ENCODE data around the gene DDR2. TPM values are rescaled to one million over a fixed set of nuclear protein-coding genes. Genes with fewer than 3 reads are reported as not detected.
"Not testable (repeated sequence)": the region's sequence is repeated elsewhere in the genome, so short reads cannot be mapped to it uniquely, and the experiment has no call there.

DDR2 gene
- total and polyA plus RNA-seq, 2 donors: 2.1 to 2.4 TPM

- not testable (repeated sequence) for H3K9me3 ChIP-seq (ENCODE audit: control insufficient read depth in 2 of 2, insufficient read depth in 1 of 2, low read length in 1 of 2); H3K4me3 ChIP-seq (ENCODE audit: low read length in 2 of 2); H3K36me3 ChIP-seq (ENCODE audit: control insufficient read depth in 2 of 2, insufficient read depth in 2 of 2, low read length in 1 of 2); H3K4me1 ChIP-seq (ENCODE audit: control insufficient read depth in 2 of 2, insufficient read depth in 2 of 2, low read length in 2 of 2); H3K27ac ChIP-seq (ENCODE audit: low read depth in 1 of 2, low read length in 1 of 2); H3K27me3 ChIP-seq (ENCODE audit: control insufficient read depth in 2 of 2, insufficient read depth in 1 of 2, low read length in 1 of 2); DNase-seq (ENCODE audit: low read depth in 6 of 9, low spot score in 9 of 9)
- 97% methylated on average over 14 of the region's 14 CpGs for WGBS
Measured at GRCh38 chr1:162746264-162746942, 114.1 kb downstream of the DDR2 start.

GRCh38 chr1:162753001-162753658 is 120.9 kb downstream of the DDR2 start:
- Histone ChIP-seq H3K36me3 (ENCODE audit: control insufficient read depth in 2 of 2, insufficient read depth in 2 of 2, low read length in 1 of 2) (no peaks in the 10 kb centered on the region), H3K27me3 (ENCODE audit: control insufficient read depth in 2 of 2, insufficient read depth in 1 of 2, low read length in 1 of 2) (no peaks in the 10 kb centered on the region), H3K4me3 (ENCODE audit: low read length in 2 of 2) (no peak overlapping the region), H3K27ac (ENCODE audit: low read depth in 1 of 2, low read length in 1 of 2) (no peak overlapping the region), H3K4me1 (ENCODE audit: control insufficient read depth in 2 of 2, insufficient read depth in 2 of 2, low read length in 2 of 2) (no peaks in the 10 kb centered on the region), H3K9me3 (ENCODE audit: control insufficient read depth in 2 of 2, insufficient read depth in 1 of 2, low read length in 1 of 2) (no peaks in the 10 kb centered on the region)
- 100% methylated on average over 1 of the region's 1 CpG for WGBS
- DNase-seq (ENCODE audit: low read depth in 6 of 9, low spot score in 9 of 9): no peak

GRCh38 chr1:162753998-162754585 is 121.8 kb downstream of the DDR2 start:
- Histone ChIP-seq H3K9me3 (ENCODE audit: control insufficient read depth in 2 of 2, insufficient read depth in 1 of 2, low read length in 1 of 2) (no peaks in the 10 kb centered on the region), H3K4me1 (ENCODE audit: control insufficient read depth in 2 of 2, insufficient read depth in 2 of 2, low read length in 2 of 2) (no peaks in the 10 kb centered on the region), H3K27me3 (ENCODE audit: control insufficient read depth in 2 of 2, insufficient read depth in 1 of 2, low read length in 1 of 2) (no peaks in the 10 kb centered on the region), H3K36me3 (ENCODE audit: control insufficient read depth in 2 of 2, insufficient read depth in 2 of 2, low read length in 1 of 2) (no peaks in the 10 kb centered on the region), H3K27ac (ENCODE audit: low read depth in 1 of 2, low read length in 1 of 2) (no peak overlapping the region), H3K4me3 (ENCODE audit: low read length in 2 of 2) (no peak overlapping the region)
- 87% methylated on average over 1 of the region's 1 CpG for WGBS
- no peak for DNase-seq (ENCODE audit: low read depth in 6 of 9, low spot score in 9 of 9)

- H3K27ac ChIP-seq (ENCODE audit: low read depth in 1 of 2, low read length in 1 of 2): no peak overlapping the region
- H3K36me3 ChIP-seq (ENCODE audit: control insufficient read depth in 2 of 2, insufficient read depth in 2 of 2, low read length in 1 of 2): no peaks in the 10 kb centered on the region
- no peak overlapping the region for H3K4me3 ChIP-seq (ENCODE audit: low read length in 2 of 2)
- no peaks in the 10 kb centered on the region for H3K4me1 ChIP-seq (ENCODE audit: control insufficient read depth in 2 of 2, insufficient read depth in 2 of 2, low read length in 2 of 2)
- no peaks in the 10 kb centered on the region for H3K27me3 ChIP-seq (ENCODE audit: control insufficient read depth in 2 of 2, insufficient read depth in 1 of 2, low read length in 1 of 2)
- no peaks in the 10 kb centered on the region for H3K9me3 ChIP-seq (ENCODE audit: control insufficient read depth in 2 of 2, insufficient read depth in 1 of 2, low read length in 1 of 2)
- WGBS: 97% methylated on average over 3 of the region's 3 CpGs
- no peak for DNase-seq (ENCODE audit: low read depth in 6 of 9, low spot score in 9 of 9)
Measured at GRCh38 chr1:162755306-162755705, 123.0 kb downstream of the DDR2 start.

GRCh38 chr1:162756523-162756922 is 124.3 kb downstream of the DDR2 start:
- Histone ChIP-seq H3K4me1 (ENCODE audit: control insufficient read depth in 2 of 2, insufficient read depth in 2 of 2, low read length in 2 of 2) (no peaks in the 10 kb centered on the region), H3K36me3 (ENCODE audit: control insufficient read depth in 2 of 2, insufficient read depth in 2 of 2, low read length in 1 of 2) (no peaks in the 10 kb centered on the region), H3K27ac (ENCODE audit: low read depth in 1 of 2, low read length in 1 of 2) (no peak overlapping the region), H3K4me3 (ENCODE audit: low read length in 2 of 2) (no peak overlapping the region), H3K9me3 (ENCODE audit: control insufficient read depth in 2 of 2, insufficient read depth in 1 of 2, low read length in 1 of 2) (no peaks in the 10 kb centered on the region), H3K27me3 (ENCODE audit: control insufficient read depth in 2 of 2, insufficient read depth in 1 of 2, low read length in 1 of 2) (no peaks in the 10 kb centered on the region)
- DNase-seq (ENCODE audit: low read depth in 6 of 9, low spot score in 9 of 9): no peak
- 95% methylated on average over 5 of the region's 5 CpGs for WGBS

- no peak for DNase-seq (ENCODE audit: low read depth in 6 of 9, low spot score in 9 of 9)
- Histone ChIP-seq H3K4me1 (ENCODE audit: control insufficient read depth in 2 of 2, insufficient read depth in 2 of 2, low read length in 2 of 2) (no peaks in the 10 kb centered on the region), H3K36me3 (ENCODE audit: control insufficient read depth in 2 of 2, insufficient read depth in 2 of 2, low read length in 1 of 2) (no peaks in the 10 kb centered on the region), H3K4me3 (ENCODE audit: low read length in 2 of 2) (no peak overlapping the region), H3K27me3 (ENCODE audit: control insufficient read depth in 2 of 2, insufficient read depth in 1 of 2, low read length in 1 of 2) (no peaks in the 10 kb centered on the region), H3K9me3 (ENCODE audit: control insufficient read depth in 2 of 2, insufficient read depth in 1 of 2, low read length in 1 of 2) (no peaks in the 10 kb centered on the region), H3K27ac (ENCODE audit: low read depth in 1 of 2, low read length in 1 of 2) (no peak overlapping the region)
- 95% methylated on average over 1 of the region's 1 CpG for WGBS
Measured at GRCh38 chr1:162757476-162757875, 125.2 kb downstream of the DDR2 start.

- 89% methylated on average over 1 of the region's 1 CpG for whole genome bisulfite sequencing
- no peaks in the 10 kb centered on the region for H3K4me1 ChIP-seq (ENCODE audit: control insufficient read depth in 2 of 2, insufficient read depth in 2 of 2, low read length in 2 of 2)
- H3K4me3 ChIP-seq (ENCODE audit: low read length in 2 of 2): no peak overlapping the region
- no peak overlapping the region for H3K27ac ChIP-seq (ENCODE audit: low read depth in 1 of 2, low read length in 1 of 2)
- no peaks in the 10 kb centered on the region for H3K9me3 ChIP-seq (ENCODE audit: control insufficient read depth in 2 of 2, insufficient read depth in 1 of 2, low read length in 1 of 2)
- H3K27me3 ChIP-seq (ENCODE audit: control insufficient read depth in 2 of 2, insufficient read depth in 1 of 2, low read length in 1 of 2): no peaks in the 10 kb centered on the region
- H3K36me3 ChIP-seq (ENCODE audit: control insufficient read depth in 2 of 2, insufficient read depth in 2 of 2, low read length in 1 of 2): no peaks in the 10 kb centered on the region
- no peak for DNase-seq (ENCODE audit: low read depth in 6 of 9, low spot score in 9 of 9)
Measured at GRCh38 chr1:162765788-162766187, 133.5 kb downstream of the DDR2 start.

GRCh38 chr1:162772571-162773154 is 140.4 kb downstream of the DDR2 start:
- no peak overlapping the region for H3K27ac ChIP-seq (ENCODE audit: low read depth in 1 of 2, low read length in 1 of 2)
- DNase-seq (ENCODE audit: low read depth in 6 of 9, low spot score in 9 of 9): no peak
- no peaks in the 10 kb centered on the region for H3K4me1 ChIP-seq (ENCODE audit: control insufficient read depth in 2 of 2, insufficient read depth in 2 of 2, low read length in 2 of 2)
- peaks cover 0 to 2% of the 10 kb centered on the region in 2 donors for H3K27me3 ChIP-seq (ENCODE audit: control insufficient read depth in 2 of 2, insufficient read depth in 1 of 2, low read length in 1 of 2)
- 96% methylated on average over 4 of the region's 4 CpGs for whole genome bisulfite sequencing
- no peaks in the 10 kb centered on the region for H3K9me3 ChIP-seq (ENCODE audit: control insufficient read depth in 2 of 2, insufficient read depth in 1 of 2, low read length in 1 of 2)
- H3K36me3 ChIP-seq (ENCODE audit: control insufficient read depth in 2 of 2, insufficient read depth in 2 of 2, low read length in 1 of 2): no peaks in the 10 kb centered on the region
- H3K4me3 ChIP-seq (ENCODE audit: low read length in 2 of 2): no peak overlapping the region

GRCh38 chr1:162774007-162774406 is 141.7 kb downstream of the DDR2 start:
- no peaks in the 10 kb centered on the region for H3K4me1 ChIP-seq (ENCODE audit: control insufficient read depth in 2 of 2, insufficient read depth in 2 of 2, low read length in 2 of 2)
- peaks cover 0 to 2% of the 10 kb centered on the region in 2 donors for H3K27me3 ChIP-seq (ENCODE audit: control insufficient read depth in 2 of 2, insufficient read depth in 1 of 2, low read length in 1 of 2)
- no peak overlapping the region for H3K27ac ChIP-seq (ENCODE audit: low read depth in 1 of 2, low read length in 1 of 2)
- no peak overlapping the region for H3K4me3 ChIP-seq (ENCODE audit: low read length in 2 of 2)
- no peaks in the 10 kb centered on the region for H3K36me3 ChIP-seq (ENCODE audit: control insufficient read depth in 2 of 2, insufficient read depth in 2 of 2, low read length in 1 of 2)
- no peaks in the 10 kb centered on the region for H3K9me3 ChIP-seq (ENCODE audit: control insufficient read depth in 2 of 2, insufficient read depth in 1 of 2, low read length in 1 of 2)
- no peak for DNase-seq (ENCODE audit: low read depth in 6 of 9, low spot score in 9 of 9)
